ENCODE data around the gene F2R. TPM values are rescaled to one million over a fixed set of nuclear protein-coding genes. Genes with fewer than 3 reads are reported as not detected.

The F2R gene
- total RNA-seq, 1 donor from 2014 or later, result 105 TPM

GRCh38 chr5:76781775-76782174 lies 65.8 kb downstream of the F2R start:
- no peak for DNase-seq (ENCODE audit: low read depth)
- TF ChIP-seq, protein P1, sequence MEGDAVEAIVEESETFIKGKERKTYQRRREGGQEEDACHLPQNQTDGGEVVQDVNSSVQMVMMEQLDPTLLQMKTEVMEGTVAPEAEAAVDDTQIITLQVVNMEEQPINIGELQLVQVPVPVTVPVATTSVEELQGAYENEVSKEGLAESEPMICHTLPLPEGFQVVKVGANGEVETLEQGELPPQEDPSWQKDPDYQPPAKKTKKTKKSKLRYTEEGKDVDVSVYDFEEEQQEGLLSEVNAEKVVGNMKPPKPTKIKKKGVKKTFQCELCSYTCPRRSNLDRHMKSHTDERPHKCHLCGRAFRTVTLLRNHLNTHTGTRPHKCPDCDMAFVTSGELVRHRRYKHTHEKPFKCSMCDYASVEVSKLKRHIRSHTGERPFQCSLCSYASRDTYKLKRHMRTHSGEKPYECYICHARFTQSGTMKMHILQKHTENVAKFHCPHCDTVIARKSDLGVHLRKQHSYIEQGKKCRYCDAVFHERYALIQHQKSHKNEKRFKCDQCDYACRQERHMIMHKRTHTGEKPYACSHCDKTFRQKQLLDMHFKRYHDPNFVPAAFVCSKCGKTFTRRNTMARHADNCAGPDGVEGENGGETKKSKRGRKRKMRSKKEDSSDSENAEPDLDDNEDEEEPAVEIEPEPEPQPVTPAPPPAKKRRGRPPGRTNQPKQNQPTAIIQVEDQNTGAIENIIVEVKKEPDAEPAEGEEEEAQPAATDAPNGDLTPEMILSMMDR (IDR thresholded peaks at IDR 0.05; ENCODE audit: insufficient read depth, low read length, poor library complexity, severe bottlenecking), result no peak
- Histone ChIP-seq H3K27me3 (ENCODE audit: control insufficient read depth, insufficient read depth, low read length) (no peaks in the 10 kb centered on the region), H3K4me3 (ENCODE audit: low read depth, low read length) (no peak overlapping the region), H3K36me3 (ENCODE audit: control insufficient read depth, insufficient read depth, low read length) (no peaks in the 10 kb centered on the region)

DNA sequence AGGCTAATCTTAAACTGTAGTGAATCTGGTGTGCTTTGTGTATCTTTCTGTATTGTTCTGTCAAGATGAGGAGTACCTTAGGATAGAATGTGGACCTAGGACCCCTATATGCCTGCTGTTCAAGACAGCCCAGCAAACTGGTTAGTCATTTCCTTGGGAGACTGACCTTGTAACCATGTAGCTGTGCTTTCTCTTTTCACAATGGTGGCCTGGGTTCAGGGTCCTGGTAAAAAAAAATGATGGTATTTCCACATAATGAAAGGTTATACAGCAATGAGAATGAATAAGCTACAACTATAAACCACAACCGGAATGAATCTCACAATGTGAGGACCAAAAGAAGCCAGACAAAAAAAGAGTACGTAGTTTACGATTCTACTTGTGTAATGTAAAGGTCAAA lies 66.5 kb downstream of the F2R start:
- Histone ChIP-seq H3K4me3 (ENCODE audit: low read depth, low read length) (no peak overlapping the region), H3K36me3 (ENCODE audit: control insufficient read depth, insufficient read depth, low read length) (no peaks in the 10 kb centered on the region), H3K27me3 (ENCODE audit: control insufficient read depth, insufficient read depth, low read length) (no peaks in the 10 kb centered on the region)
- no peak for DNase-seq (ENCODE audit: low read depth)
- TF ChIP-seq, protein P1 (IDR thresholded peaks at IDR 0.05; ENCODE audit: insufficient read depth, low read length, poor library complexity, severe bottlenecking), result no peak

Other genes starting within 250 kb of the F2R start
- 2.0 and 2.5 TPM in 2 replicates for gene F2RL2, start 92.7 kb upstream of the F2R start, total RNA-seq
- gene F2RL1, start 102.9 kb downstream of the F2R start, total RNA-seq, result 144 TPM in 2 replicates
- not detected in 2 replicates for gene S100Z, start 133.9 kb downstream of the F2R start, total RNA-seq
- gene CRHBP, start 236.9 kb downstream of the F2R start, total RNA-seq, result not detected in 2 replicates